ENCODE data around the gene CEP70. TPM values are rescaled to one million over a fixed set of nuclear protein-coding genes. Genes with fewer than 3 reads are reported as not detected.

CEP70 gene
- total RNA-seq, 1 experiment from 2014 or later, result 32.6 TPM

DNA sequence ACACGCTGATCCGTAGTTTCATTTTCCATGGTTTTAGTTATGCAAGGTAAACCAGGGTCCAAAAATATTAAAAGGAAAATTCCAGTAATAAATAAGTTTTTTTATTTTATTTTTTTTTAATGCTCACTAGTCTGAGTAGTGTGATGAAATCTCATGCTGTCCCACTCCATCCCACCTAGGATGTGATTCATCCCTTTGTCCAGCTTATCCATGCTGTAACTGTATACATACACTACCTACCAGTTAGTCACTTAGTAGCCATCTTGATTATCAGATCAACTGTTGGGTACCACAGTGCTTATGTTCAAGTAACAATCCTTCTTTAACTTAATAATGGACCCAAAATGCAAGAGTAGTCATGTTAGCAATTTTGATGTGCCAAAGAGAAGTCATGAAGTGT lies 84.5 kb downstream of the CEP70 start:
- H3K27ac ChIP-seq (ENCODE audit: insufficient read length, low read depth, low read length), result no peak overlapping the region
- H4K20me1 ChIP-seq (ENCODE audit: control insufficient read depth, insufficient read depth, insufficient read length), result no peaks in the 10 kb centered on the region
- H3K79me2 ChIP-seq (ENCODE audit: insufficient read depth, low read length), result no peaks in the 10 kb centered on the region
- no peak overlapping the region for H3T11ph ChIP-seq (ENCODE audit: low read length)
- H2BK15ac ChIP-seq (ENCODE audit: low read depth, low read length), result no peak overlapping the region
- Mint-ChIP-seq H3K27me3 (ENCODE audit: low read depth) (no peaks in the 10 kb centered on the region), H3K27ac (no peak overlapping the region), H3K4me3 (no peak overlapping the region), H3K36me3 (ENCODE audit: insufficient read depth in 1 of 3, low read depth in 3 of 3) (peaks cover 0 to 4% (median 0%) of the 10 kb centered on the region in 3 experiments; a peak in 1 of 7 replicates), H3K9me3 (no peaks in the 10 kb centered on the region), H3K4me1 (peaks cover 5 to 8% of the 10 kb centered on the region in 2 experiments)
- no peak overlapping the region for H2BK120ac ChIP-seq (ENCODE audit: low read depth, low read length, poor library complexity, severe bottlenecking)
- H3K4me2 ChIP-seq (ENCODE audit: insufficient read depth, insufficient read length, low read length), result no peak overlapping the region
- no CpG with 5 or more reads among the region's 2 CpGs for WGBS (ENCODE audit: extremely low coverage, insufficient read length, low lambda C conversion rate)
- DNase-seq, result no peak
- TF ChIP-seq CTCF (conservative IDR thresholded peaks at IDR 0.05), result no peak
- H2AFZ ChIP-seq (ENCODE audit: low read length), result no peak overlapping the region
- H3K27me3 ChIP-seq (ENCODE audit: insufficient read depth, low read length), result no peaks in the 10 kb centered on the region
- no peaks in the 10 kb centered on the region for H3K23me2 ChIP-seq (ENCODE audit: insufficient read length, low read depth, low read length, poor library complexity, severe bottlenecking)
- H3K4me1 ChIP-seq (ENCODE audit: insufficient read depth, low read length), result no peaks in the 10 kb centered on the region
- H2BK20ac ChIP-seq (ENCODE audit: low read depth, low read length, poor library complexity, severe bottlenecking), result no peak overlapping the region
- no peak overlapping the region for H4K8ac ChIP-seq (replicated peaks; ENCODE audit: insufficient read length, low read depth, low read length)
- no peak overlapping the region for H4K5ac ChIP-seq (ENCODE audit: insufficient read length, low read depth, low read length)
- no peak overlapping the region for H3K23ac ChIP-seq (ENCODE audit: insufficient read length, low read depth, low read length)
- H2BK12ac ChIP-seq (ENCODE audit: insufficient read length, low read depth, low read length), result no peak overlapping the region
- no peak overlapping the region for H4K91ac ChIP-seq (ENCODE audit: insufficient read length, low read depth, low read length)
- H3K9me3 ChIP-seq (ENCODE audit: control insufficient read depth, low read depth, low read length), result no peaks in the 10 kb centered on the region
- H3K79me1 ChIP-seq (ENCODE audit: insufficient read depth, low read depth, low read length, poor library complexity, severe bottlenecking), result no peaks in the 10 kb centered on the region
- H2AK5ac ChIP-seq (ENCODE audit: insufficient read length, low read length), result no peak overlapping the region
- no peak overlapping the region for H3K9ac ChIP-seq (ENCODE audit: extremely low read depth, insufficient read length, low read length)
- no peak overlapping the region for H3K14ac ChIP-seq (ENCODE audit: insufficient read depth, low read length)
- no peak overlapping the region for H3K18ac ChIP-seq (ENCODE audit: insufficient read length, low read depth, low read length)
- no peak overlapping the region for H2BK5ac ChIP-seq (ENCODE audit: insufficient read length, low read length)
- H3K56ac ChIP-seq (ENCODE audit: insufficient read length, low read depth, low read length), result no peak overlapping the region
- no peak overlapping the region for H3K4ac ChIP-seq (ENCODE audit: low read depth, low read length)

Data from H9 (cell line).